ENCODE data around the gene PLEKHA3. TPM values are rescaled to one million over a fixed set of nuclear protein-coding genes. Genes with fewer than 3 reads are reported as not detected.

Gene PLEKHA3
- total and polyA plus RNA-seq, 2 of the 4 experiments (the other 2 are of a cell fraction): 3.9 to 5.5 TPM

- Histone ChIP-seq H3K4me2 (ENCODE audit: low read depth, low read length) (no peak overlapping the region; the same call in 1 of the 2 replicates), H2BK5ac (ENCODE audit: low read depth, low read length, poor library complexity, severe bottlenecking) (no peak overlapping the region), H3K4me1 (ENCODE audit: control insufficient read depth, insufficient read depth, low read length) (peaks cover 6% of the 10 kb centered on the region), H3K79me1 (ENCODE audit: low read depth in 1 of 2, low read length in 2 of 2) (peaks cover 21 to 34% of the 10 kb centered on the region in 2 experiments), H3K56ac (ENCODE audit: extremely low read depth, insufficient read depth, low read length) (no peak overlapping the region), H2AFZ (replicated peaks; ENCODE audit: low read length, poor library complexity) (no peak overlapping the region), H3K27ac (ENCODE audit: insufficient read depth, low read length) (no peak overlapping the region), H4K8ac (ENCODE audit: low read depth in 2 of 2, low read length in 2 of 2) (no peak overlapping the region), H3K4me3 (ENCODE audit: insufficient read depth, low read depth, low read length) (no peak overlapping the region), H3K27me3 (ENCODE audit: control insufficient read depth, insufficient read depth, low read length) (no peaks in the 10 kb centered on the region), H3K14ac (replicated peaks; ENCODE audit: low read depth, low read length) (no peak overlapping the region), H3K23ac (ENCODE audit: low read depth, low read length) (peak overlapping the region; percentile 32; the same call in 1 of the 2 replicates), H2AK9ac (replicated peaks; ENCODE audit: low read depth, low read length, poor library complexity) (no peak overlapping the region), H3K36me3 (ENCODE audit: control insufficient read depth, insufficient read depth, low read length) (peaks cover 17% of the 10 kb centered on the region), H3K4ac (ENCODE audit: low read depth, low read length) (no peak overlapping the region), H4K91ac (ENCODE audit: insufficient read depth, low read depth, low read length) (no peak overlapping the region), H2AK5ac (ENCODE audit: low read depth, low read length) (no peak overlapping the region), H3K9me3 (ENCODE audit: control insufficient read depth, insufficient read depth, low read length) (no peaks in the 10 kb centered on the region), H2BK20ac (ENCODE audit: low read depth, low read length) (no peak overlapping the region), H4K5ac (ENCODE audit: low read depth, low read length) (no peak overlapping the region), H3K9ac (ENCODE audit: low read depth, low read length) (no peak overlapping the region), H4K20me1 (ENCODE audit: insufficient read depth, low read length) (peaks cover 9% of the 10 kb centered on the region; the same call in 1 of the 2 replicates), H3K18ac (ENCODE audit: low read depth, low read length) (no peak overlapping the region), H2BK120ac (ENCODE audit: low read depth, low read length) (no peak overlapping the region), H3K9me1 (ENCODE audit: insufficient read depth, low read length) (0 out of 2 replicates have a peak, but pooled peaks cover 2% of the 10 kb centered on the region), H2BK15ac (ENCODE audit: low read depth, low read length) (no peak overlapping the region)
- DNase-seq (no peak), ATAC-seq (ENCODE audit: low read depth) (no peak)
- ChIA-PET CTCF (no interaction called here), POLR2A (ENCODE audit: unreplicated experiment) (no interaction called here)
- WGBS, 2 experiments (ENCODE audit: extremely low coverage in 2 of 2, insufficient read length in 1 of 2): 100% methylated on average over 1 of the region's 4 CpGs; no CpG with 5 or more reads in 1 of the 2 experiments
- intact Hi-C loops (cut with micrococcal nuclease): no loop called here
- BruUV-seq (replicated peaks): no TSS peak
- in situ Hi-C loops (cut with MboI; ENCODE audit: low sequenced_read_pairs): no loop called here
- dilution Hi-C loops (cut with HindIII; ENCODE audit: low sequenced_read_pairs, unreplicated experiment): no loop called here
- TF ChIP-seq BHLHE40 (IDR thresholded peaks at IDR 0.05; ENCODE audit: low read depth, low read length) (no peak), SMC3 (IDR thresholded peaks at IDR 0.05; ENCODE audit: low read depth, low read length) (no peak), MAZ (IDR thresholded peaks at IDR 0.05; ENCODE audit: borderline replicate concordance, low read depth, low read length) (no peak), FOS (IDR thresholded peaks at IDR 0.05; ENCODE audit: low read depth, low read length) (no peak), MXI1 (IDR thresholded peaks at IDR 0.05; ENCODE audit: borderline replicate concordance, low read depth, low read length) (no peak), MAFK (IDR thresholded peaks at IDR 0.05; ENCODE audit: low read depth, low read length) (no peak), RAD21 (IDR thresholded peaks at IDR 0.05; ENCODE audit: low read length) (no peak)
- TF ChIP-seq, protein P1, sequence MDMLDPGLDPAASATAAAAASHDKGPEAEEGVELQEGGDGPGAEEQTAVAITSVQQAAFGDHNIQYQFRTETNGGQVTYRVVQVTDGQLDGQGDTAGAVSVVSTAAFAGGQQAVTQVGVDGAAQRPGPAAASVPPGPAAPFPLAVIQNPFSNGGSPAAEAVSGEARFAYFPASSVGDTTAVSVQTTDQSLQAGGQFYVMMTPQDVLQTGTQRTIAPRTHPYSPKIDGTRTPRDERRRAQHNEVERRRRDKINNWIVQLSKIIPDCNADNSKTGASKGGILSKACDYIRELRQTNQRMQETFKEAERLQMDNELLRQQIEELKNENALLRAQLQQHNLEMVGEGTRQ (IDR thresholded peaks at IDR 0.05; ENCODE audit: low read depth, low read length): no peak
Observed at GRCh38 chr2:178448968-178449661, 31.1 kb upstream of the PLEKHA3 start.
